Measurements from ENCODE around the gene SCNN1G.

- TF ChIP-seq EZH2phosphoT487 (IDR thresholded peaks at IDR 0.05; ENCODE audit: insufficient read depth, low read depth) (no peak), EZH2 (IDR thresholded peaks at IDR 0.05; ENCODE audit: insufficient read depth, poor library complexity, severe bottlenecking) (no peak)
Measured at GRCh38 chr16:23254338-23254737, 71.8 kb downstream of the SCNN1G start.

Measured in GM23248 (cell line).